Renal cortical epithelial cell (primary cell): ENCODE results near the gene TFAP2D. TPM values are rescaled to one million over a fixed set of nuclear protein-coding genes. Genes with fewer than 3 reads are reported as not detected.

Source experiments
- DNase-seq: peaks from one replicate; pipeline ENCODE4 v3.0.0-alpha.2; 2011; ENCODE audit warnings: low read depth
- total RNA-seq: library from RNA; depleted of rRNA; stranded (reverse); fragments of >200 nt; gene quantifications from 2 replicates; pipeline ENCODE4 v1.2.3, GENCODE V29; 2014

The TFAP2D gene
- total RNA-seq = not detected in 2 replicates

DNA sequence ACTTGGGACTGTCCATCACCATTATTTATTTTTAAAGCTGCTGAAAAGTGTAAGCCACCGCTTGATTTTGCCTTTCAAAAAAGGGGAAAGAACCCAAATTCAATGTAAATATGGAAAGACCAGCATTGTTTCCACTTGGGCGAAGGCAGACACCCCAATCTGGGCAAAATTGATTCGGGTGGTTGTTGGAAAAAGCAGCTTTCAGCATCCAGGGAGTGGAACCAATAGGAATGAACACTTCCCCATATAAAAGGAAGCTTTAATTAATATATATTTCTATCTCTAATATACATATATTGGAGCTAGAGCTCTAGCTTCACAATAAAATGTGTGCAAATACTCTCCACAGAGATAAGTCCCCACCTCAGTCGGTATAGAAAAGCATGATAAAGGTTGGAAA is at the start of gene TFAP2D:
TSS of gene TFAP2D (plus strand) at position 301 of the 400 bp plus-strand sequence. CDS start 530 bp downstream, outside the sequence.
- no peak for DNase-seq

GRCh38 chr6:50663806-50664205 is 49.5 kb upstream of the TFAP2D start:
- DNase-seq = peak; percentile 13

DNA sequence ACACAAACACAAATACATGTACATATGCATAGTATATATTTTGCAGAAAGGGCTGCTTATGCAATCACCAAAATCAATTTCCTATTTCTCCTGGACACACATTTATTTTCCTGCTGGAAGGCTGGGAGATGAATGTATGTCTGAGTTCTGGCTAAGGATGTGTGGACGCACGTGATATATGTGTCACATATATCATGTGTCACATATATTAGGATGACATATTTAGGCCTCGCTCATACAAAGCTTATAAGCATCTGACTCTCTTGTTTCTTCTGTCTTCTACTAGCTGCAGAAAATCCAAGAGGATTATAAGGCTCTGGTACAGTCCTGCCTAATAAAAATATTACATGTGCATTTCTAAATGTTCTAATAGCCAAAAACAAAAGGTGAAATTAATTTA is 47.2 kb upstream of the TFAP2D start:
- no peak for DNase-seq

DNA sequence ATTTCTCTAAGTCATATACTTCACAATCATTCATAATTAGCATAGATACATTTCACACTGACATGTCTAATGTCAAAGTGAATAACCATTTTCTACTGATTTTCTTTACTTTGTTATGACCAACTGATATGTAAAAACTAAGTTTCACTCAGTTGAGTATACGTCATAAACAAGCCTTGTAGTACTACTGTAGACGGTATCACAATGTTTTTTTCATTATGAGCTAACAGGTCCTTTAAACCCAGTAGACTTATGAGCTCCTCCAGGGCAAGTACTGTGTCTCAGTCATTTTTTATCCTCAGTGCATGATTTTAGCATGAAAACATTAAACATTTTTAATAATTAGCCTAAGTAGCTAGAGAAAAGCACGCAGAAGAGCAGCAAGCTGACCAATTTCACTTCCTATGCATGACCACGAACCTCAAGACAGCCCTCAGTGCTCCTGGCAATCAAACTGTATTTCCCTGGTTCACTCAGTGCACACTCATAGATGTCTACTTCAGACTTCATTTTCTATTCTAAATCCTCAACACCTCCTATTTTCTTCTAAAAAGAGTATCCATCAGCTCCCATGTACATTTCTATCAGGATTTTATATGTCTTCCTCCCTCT is 32.0 kb upstream of the TFAP2D start:
- DNase-seq = no peak

GRCh38 chr6:50689210-50689609 is 24.1 kb upstream of the TFAP2D start:
- DNase-seq = no peak

GRCh38 chr6:50691814-50692495 is 21.4 kb upstream of the TFAP2D start:
- no peak for DNase-seq

GRCh38 chr6:50698546-50698945 is 14.8 kb upstream of the TFAP2D start:
- no peak for DNase-seq

DNA sequence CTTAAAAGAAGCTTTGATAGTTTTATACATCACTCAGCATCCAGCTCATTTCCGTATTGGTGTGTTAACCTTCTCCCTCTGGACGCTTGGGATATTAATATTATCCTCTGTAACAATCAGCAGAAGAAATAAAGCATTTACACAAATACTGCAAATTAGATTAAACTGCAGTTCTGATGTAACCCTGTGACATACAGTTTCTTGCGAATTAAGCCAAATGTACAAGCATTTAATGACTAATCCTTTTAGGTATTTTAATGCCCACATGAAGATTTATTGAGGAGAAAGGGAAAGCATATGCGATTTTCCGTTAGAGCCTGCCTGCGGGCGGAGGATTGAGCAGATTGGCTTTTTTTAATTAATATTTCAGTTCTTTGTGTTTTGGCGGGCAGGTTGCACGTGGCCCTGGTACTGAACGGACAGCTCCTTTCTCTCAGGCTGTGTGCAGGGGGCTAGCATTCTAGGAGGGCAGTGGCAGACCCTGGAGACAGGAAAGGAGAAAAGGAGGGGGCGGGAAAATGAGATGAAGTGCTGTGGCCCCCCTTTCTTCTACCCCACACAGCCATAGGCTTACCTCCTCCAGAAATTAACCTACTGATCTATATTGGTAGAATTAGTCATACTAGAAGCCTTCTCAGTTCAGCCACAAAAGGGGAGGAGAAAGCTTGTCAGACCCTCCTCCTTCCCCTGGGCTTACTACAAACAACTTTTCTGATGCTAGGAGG is 14.1 kb upstream of the TFAP2D start:
- no peak for DNase-seq

- no peak for DNase-seq
Observed at GRCh38 chr6:50706575-50706974, 6.8 kb upstream of the TFAP2D start.

DNA sequence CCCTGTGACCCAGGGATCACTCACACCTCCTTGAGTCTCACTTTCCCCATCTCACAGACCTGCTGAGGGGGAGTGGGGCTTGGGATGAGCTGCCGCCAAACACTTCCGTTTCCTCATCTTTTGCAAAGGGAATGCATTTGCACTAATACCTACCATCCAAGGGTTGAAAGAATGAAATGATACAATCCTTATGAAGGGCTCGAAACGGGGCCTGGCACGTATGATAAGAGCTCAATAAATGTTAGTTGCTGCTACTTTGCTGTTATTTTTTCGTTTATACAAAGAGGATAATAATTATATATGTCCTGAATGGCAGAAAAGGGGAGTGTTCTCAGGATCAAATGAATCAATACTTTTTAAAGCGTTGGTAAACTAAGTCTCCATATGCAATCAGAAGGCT is 6.1 kb upstream of the TFAP2D start:
- no peak for DNase-seq

DNA sequence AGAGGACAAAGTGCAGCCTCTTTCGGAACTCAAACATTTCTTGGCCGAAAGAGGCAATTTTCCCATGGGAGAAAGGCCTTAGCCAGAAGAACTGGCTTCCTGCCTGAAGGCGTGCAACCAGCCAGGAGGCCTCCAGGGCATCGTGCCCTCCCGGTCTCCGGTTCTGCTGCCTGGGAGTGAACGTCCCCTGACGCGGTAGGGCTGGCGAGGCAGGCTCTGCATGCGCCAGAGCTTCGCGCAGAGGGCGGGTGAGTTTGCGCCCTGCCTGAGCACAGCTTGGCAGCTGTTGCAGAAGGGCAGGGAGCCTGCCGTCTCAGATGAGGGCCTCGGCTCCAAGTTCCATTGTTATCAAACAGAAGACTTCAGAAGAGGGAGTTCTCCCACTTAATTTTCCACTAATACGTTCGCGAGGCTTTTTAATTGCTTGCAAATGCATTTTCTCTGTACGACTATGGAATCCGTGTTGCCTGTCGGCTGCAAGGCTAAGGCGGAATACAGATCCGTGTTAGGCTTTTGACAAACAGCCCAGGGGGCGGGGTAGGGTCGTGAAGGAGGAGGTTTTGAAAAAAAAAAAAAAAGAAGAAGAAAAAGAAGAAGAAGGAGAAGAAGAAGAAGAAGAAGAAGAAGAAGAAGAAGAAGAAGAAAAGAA is 5.5 kb upstream of the TFAP2D start:
- no peak for DNase-seq

GRCh38 chr6:50708664-50709365 is 4.5 kb upstream of the TFAP2D start:
- no peak for DNase-seq

DNA sequence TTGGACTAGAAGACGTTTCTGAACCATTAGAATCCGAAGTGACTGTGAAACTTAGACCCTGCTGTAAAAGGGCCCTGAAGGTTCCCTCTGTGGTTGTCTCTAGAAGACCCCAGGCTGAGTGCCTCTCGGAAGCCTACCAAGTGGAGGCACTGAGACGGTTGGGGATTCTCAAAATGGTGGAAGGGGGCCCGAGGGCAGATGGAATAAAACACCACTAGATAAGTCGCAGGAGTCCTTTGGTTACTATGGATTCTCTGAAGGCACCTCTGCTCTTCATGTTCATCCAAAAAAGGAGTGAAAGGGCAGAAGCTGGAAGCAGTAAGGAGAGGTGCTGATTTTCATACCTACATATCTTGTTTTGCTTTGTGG is 4.0 kb upstream of the TFAP2D start:
- DNase-seq = no peak

DNA sequence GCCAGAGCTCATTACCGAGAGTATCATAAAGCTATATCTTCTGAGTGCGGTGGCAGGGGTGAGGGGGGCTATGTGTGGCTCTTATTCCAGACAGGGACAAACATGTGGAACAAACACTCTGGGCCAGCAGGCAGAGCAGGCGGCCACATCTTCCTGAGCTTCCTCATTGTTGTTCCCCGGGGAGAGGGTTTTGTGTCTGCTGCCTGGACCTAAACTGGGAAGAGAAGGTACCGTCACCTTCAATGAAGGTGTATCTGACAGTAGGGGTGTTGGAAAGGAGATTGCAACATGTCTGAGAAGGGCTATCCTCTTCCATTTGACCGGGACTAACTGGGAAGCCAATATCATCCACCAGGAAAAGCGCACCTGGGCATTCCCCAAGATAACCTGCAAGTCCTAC is 1.6 kb upstream of the TFAP2D start:
- DNase-seq = no peak

DNA sequence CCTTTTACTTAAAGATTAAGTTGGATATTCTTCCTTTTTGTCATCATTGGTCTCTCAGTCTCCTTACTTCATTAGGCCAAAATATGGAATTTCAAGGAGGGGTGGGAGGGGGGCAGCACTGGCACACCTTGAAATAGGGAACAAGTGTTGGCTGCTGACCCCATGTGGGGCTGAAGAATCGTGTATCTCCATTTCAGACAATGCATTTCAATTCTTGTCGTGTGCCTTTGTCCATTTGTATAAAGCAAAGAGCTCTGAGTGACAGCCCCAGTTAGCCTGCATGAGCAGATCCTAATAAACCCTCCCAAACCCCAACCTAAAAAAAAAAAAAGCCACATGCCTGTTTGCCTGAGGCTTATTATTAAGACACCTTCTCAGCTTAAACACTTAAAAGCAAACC is 1.0 kb upstream of the TFAP2D start:
- DNase-seq = no peak

GRCh38 chr6:50713977-50714486 is 706 bp downstream of the TFAP2D start:
- no peak for DNase-seq

DNA sequence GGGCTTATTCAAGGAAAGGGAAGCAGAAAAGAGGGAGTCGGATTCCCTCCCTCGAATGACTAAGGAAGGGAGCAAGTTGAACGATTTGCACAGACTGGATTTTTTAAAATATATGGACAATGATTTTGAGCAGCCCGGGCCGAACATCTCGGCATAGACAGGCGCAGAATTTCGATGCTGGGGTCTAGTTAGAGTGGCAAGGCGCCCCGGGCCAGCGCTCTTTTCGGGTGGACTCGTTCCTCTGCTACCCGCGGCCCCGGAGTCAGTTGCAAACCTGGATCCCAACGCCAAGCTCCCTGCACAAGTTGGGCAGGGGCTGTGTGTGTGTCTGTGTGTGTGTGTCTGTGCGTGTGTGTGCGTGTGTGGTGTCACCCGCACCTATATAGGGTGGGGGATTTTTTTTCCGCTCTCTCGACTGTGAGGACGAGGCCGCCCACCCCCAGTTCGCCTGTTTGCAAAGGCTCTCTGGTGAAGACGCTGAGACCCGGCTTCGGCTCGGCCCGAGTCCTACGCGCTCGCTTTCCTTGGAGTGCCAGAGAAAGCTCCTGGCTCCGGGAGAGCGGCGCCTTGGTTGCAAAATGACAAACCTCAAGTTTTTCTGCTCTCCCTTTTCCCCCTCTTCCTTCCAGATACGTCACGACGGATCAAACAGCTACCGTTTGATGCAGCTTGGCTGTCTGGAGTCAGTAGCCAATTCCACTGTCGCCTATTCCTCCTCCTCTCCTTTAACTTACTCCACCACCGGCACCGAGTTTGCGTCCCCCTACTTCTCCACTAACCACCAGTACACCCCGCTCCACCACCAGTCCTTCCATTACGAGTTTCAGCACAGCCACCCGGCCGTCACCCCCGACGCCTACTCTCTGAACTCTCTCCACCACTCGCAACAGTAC is 1.4 kb downstream of the TFAP2D start:
- DNase-seq = no peak

DNA sequence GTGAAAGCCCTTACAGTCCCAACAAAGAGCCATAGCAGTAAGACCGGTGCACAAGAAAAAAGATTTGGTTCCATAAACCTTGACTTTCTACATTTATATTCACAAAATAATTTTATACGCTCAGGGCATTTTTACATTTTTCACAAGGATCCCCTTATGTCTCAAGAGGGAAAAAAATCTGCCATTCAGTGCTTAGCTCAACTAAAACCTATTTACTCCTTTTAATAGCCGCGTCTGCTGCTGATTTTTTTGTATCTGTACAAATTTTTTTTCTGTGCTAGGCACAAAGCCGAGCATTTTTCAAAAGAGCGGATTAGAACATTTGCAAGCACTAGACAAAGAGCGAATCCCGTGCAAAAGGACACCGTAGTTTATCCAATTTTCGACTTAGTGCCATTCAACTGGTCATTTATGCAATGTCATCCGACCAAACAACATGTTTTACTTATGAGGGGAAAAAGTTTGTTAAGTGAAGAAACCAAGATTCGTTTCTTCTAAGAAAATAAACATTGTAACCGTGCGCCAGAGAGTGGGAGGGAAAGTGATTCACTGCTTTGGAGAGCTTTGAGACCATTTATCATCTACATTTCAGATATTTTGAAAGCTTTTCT is 3.7 kb downstream of the TFAP2D start:
- no peak for DNase-seq

DNA sequence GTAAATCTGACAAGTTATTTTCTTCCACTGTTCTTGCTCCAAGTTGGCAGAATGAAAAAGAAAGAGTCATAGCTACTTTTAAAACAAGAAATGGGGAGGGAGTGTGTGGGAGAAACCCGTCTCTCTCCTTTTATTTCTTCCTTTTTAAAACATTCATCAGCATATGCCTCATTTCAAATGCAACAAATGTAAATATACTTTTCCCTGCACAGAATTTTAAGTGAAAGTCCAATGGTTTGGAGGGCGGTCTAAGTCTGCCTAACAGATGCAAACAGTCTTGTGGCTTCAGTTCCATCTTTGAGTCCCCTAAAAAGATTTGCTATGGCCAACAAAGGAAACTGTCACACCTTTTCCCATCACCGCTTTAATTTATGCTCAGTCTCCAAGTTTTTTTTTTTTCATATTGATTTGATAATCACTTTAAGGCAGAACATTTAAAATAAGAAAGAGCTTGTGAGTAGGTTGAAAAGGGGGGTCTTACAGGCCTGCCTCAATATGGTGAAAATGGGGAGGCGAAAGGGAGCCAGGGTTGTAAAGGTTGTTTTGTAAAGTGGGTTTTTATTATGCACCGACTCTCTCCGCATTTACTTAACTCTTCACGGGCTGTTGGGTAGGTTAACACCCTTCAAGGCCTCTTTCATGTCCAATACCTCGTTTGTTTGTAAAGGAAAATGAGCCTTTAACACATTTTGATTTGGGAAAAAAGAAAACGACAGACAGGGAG is 4.6 kb downstream of the TFAP2D start:
- no peak for DNase-seq

DNA sequence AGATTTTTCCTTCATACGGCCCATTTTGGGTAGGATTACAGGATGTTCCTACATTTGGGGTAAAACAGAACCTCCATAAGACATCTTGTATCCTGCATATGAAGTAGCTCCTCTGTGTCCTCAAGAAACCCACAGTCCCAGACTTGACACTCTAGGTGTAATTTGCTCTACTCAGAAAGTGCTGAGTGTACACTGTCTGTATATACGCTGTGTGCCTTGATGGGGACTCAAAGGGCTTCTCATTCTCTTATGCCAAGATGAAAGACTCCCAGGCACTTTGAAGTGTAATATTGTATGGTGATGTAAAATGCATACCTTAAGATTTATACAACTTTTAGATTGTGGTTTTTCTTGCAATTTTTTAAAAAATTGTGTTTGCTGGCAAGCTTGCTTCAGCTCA is 5.2 kb downstream of the TFAP2D start:
- DNase-seq = no peak
